COLO668 (cell line): ENCODE data around the gene PRUNE1.

Source experiments
- DNase-seq: peaks from one replicate; lab custom pipeline; 2025; ENCODE audit not compliant: unreplicated experiment; lab: John Stamatoyannopoulos, UW

PRUNE1 gene

DNA sequence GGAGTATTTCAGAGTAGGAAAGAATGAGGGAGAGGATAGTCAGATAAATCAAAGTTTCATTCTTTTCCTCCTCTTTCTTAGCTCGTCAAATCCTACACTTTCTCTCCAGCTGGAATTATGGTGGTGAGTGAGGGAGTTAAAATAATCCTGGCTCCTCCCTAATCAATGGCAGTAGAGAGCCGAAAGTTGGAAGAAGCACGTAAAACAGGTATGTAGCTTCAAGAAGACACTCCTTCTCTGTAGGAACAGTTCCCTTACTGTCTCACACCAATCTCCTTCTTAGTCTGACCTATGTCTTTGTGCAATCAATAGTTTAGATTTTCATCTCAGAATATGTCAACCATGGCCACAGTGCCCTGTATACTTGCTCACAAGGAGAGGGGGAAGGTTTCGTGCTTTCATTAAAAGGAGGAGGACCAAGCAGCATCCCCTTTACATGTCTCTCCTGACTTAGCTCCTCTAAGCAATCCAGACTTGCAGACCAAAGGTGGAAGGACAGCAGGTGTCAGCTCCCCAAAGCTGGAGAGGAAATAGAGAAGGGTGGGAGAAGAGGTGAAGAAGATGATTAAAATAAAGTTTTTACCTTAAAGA is 2.4 kb upstream of the PRUNE1 start:
- DNase-seq: no peak

DNA sequence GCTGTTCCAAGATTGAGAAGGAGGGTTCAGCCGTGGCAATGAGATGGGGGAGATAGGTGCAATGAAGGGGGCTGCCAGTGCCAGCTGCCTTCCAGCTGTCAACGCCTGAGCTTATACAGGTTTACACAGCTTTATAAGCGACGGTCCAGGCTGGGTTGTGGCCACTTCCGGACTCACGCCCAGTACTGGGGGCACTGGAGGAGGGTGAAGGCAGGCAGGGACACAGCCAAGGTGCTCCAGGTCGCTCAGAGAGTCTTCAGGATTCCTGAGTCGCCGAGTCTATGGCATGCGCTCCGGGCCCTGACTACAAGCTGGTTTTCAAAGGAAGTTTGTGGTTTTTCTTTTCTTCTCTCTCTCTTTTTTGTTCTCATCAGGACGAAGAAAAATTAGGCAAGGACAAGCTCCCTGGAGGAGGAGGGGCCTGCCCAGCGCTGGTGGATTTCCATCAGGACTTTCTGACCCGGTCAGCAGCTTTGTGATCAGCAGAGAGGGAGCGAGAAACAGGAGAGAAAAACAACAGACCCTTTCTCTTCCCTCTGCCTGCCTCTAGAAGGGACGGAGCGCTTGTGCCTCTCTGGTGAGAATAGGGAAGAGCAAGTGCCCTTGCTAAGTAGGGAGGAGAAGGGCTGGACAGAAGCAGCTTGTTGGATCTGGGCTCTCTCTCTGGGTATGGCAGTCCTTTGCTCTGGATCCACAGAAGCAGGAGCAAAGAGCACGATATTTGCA is 1.8 kb upstream of the PRUNE1 start, which contains the start of gene MINDY1:
MINDY1 (minus strand) TSS at position 576 of the 726 bp plus-strand sequence. CDS start 4,285 bp downstream, outside the sequence.
- peak; percentile 72 for DNase-seq

DNA sequence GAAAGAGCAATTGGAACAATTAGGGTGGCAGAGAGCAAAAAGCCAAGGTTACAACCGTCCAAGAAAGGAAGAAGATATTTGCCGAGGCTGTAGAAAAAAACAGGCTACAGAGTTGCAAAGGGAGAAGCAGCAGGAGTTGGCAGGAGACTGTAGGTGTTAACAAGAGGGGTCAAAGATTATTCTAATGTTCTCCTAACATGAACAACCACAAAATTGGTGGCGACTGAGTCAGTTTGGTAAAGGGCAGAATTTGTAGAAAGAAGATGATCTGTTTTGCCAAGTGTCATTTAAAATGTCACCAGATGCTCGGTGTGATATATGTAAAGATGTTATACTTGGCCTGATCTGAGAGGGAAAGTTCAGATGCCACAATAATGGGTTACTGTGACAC is 401 bp upstream of the PRUNE1 start:
- DNase-seq: no peak

DNA sequence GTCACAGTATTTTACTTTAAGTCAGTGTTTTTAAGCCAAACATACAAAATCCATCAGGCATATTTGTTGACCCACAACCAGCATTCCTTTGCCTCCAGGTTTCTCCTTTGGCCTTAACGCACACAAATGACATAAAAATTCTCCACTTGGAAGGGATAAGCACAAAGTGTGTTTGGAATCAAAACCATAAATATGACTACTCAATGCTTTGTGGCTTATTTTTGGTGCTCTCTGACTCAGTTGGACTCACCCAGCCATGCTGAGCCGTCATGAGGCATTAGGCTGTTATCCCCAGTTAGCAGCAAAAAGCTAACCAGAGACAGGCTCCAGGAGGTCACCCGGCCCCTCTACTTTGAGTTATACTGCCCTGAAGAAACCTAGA is 948 bp downstream of the PRUNE1 start:
- no peak for DNase-seq

DNA sequence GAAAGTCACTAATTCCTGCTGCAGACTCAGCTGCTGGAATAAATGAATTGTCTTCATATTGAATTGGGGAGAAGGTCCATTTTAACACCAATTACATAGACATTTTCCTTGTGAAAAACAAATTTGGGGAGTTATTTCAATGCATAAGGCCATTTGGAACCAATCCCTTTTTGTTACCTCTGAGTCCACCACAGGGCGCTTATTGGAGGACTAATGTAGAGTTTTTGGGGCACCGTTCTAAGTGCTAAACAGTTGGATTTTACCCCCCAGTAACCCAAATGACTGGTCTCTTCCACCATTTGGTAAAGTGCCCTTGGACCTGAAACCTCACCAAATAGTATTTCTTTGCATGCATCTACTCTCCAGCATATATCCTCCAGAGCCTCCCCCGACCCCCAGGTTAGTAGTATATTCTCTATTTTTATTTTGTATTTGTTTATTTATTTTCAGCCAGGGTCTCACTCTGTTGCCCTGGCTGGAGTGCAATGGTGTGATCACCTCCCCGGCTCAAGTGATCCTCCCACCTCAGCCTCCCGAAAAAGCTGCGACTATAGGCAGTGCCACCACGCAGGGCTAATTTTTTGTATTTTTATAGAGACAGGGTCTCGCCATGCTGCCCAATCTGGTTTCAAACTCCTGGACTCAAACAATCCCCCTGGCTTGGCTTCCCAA is 1.6 kb downstream of the PRUNE1 start:
- no peak for DNase-seq

DNA sequence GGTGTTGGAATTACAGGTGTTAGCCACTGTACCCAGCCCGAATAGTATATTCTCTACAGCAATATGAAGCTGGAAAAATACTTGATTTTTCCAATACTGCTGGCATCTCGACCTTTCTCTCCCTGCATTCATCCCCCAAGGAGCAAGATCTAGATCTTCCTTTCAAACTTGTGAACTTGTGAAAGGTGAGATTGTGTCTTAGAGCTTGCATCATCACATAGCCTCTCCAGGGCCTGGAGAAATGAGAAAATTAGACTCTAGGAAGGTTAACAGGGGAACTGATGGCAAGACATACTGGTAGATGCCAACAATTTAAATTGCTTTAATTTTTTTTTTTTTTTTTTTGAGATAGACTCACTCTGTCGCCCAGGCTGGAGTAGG is 2.1 kb downstream of the PRUNE1 start:
- DNase-seq: no peak

- no peak for DNase-seq
Observed at GRCh38 chr1:151011154-151011850, 3.1 kb downstream of the PRUNE1 start.

GRCh38 chr1:151012684-151013471 is 4.6 kb downstream of the PRUNE1 start:
- no peak for DNase-seq

GRCh38 chr1:151013518-151013917 is 5.3 kb downstream of the PRUNE1 start:
- no peak for DNase-seq

GRCh38 chr1:151024540-151025146 is 16.4 kb downstream of the PRUNE1 start:
- peak; percentile 70 for DNase-seq

DNA sequence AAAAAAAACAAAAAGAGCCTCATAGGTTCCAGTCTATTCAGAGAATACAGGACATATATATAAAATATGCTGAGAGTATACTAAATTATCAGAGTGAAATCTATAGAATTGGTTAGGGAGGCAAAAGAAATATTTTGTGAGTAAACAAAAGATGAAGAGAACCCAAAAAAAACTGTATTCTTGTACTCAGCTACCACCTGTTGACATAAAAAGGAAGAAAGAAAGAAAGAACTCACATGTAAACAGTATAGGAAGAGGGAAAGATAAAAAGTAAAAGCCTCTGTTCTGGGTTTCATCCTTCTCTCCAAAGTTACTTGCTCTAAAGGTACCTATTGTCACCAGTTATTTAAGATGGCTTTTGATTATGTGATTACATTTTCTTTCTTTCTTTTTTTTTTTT is 18.2 kb downstream of the PRUNE1 start:
- no peak for DNase-seq

DNA sequence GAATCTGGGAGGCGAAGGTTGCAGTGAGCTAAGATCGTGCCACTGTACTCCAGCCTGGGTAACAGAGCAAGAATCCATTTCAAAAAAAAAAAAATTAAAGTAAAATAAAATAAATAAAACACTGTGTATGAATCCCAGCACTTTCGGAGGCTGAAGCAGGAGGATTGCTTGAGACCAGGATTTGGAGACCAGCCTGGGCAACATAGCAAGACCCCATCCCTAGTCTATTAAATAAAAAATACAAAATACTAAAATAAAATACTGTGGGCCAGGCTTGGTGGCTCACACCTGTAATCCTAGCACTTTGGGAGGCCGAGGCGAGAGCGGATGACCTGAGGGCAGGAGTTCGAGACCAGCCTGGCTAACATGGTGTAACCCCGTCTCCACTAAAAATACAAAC is 23.9 kb downstream of the PRUNE1 start:
- DNase-seq: no peak

GRCh38 chr1:151035167-151035566 is 26.9 kb downstream of the PRUNE1 start:
- DNase-seq: no peak

- no peak for DNase-seq
Observed at GRCh38 chr1:151036356-151036755, 28.1 kb downstream of the PRUNE1 start, which contains the start of gene BNIPL. Gene BNIPL, plus strand, starts transcription at chr1:151036586. Its CDS starts 140 bp downstream, at chr1:151036726.

- DNase-seq: no peak
Observed at GRCh38 chr1:151037032-151037431, 28.8 kb downstream of the PRUNE1 start.

GRCh38 chr1:151039521-151039920 is 31.3 kb downstream of the PRUNE1 start:
- no peak for DNase-seq

- no peak for DNase-seq
Observed at GRCh38 chr1:151043163-151043562, 34.9 kb downstream of the PRUNE1 start.

GRCh38 chr1:151047591-151047924 is 39.3 kb downstream of the PRUNE1 start, which contains the start of gene C1orf56:
Gene C1orf56, plus strand, starts transcription at chr1:151047751. Its CDS starts 97 bp downstream, at chr1:151047848.
- peak; percentile 69 for DNase-seq

GRCh38 chr1:151047925-151048644 is 39.8 kb downstream of the PRUNE1 start:
- DNase-seq: peak; percentile 65

GRCh38 chr1:151048645-151049032 is 40.4 kb downstream of the PRUNE1 start:
- no peak for DNase-seq
